Right ventricle myocardium superior (tissue), 1 donor: ENCODE data around the gene SLC13A4. TPM values are rescaled to one million over a fixed set of nuclear protein-coding genes. Genes with fewer than 3 reads are reported as not detected.
A peak's percentile ranks its signal among the peaks of the same experiment; 100 is the strongest.
"Not testable (repeated sequence)": the region's sequence is repeated elsewhere in the genome, so short reads cannot be mapped to it uniquely, and the experiment has no call there.

ENCODE experiments used
- ATAC-seq: fragments of 200-7000 bp; cut with Tn5 transposase; one replicate; pipeline ENCODE4 v1.9.1; 2020; ENCODE audit warnings: mild to moderate bottlenecking; ENCODE audit not compliant: poor library complexity
- DNase-seq: peaks from one replicate; pipeline ENCODE4 v3.0.0-alpha.2; 2020
- intact Hi-C: fragments of 100-400 bp; cut with DNase I; formaldehyde crosslinking; loops from one replicate; pipeline ENCODE4 v1.11.2; 2022
- total RNA-seq: library from RNA; stranded (reverse); fragmentation: NEBNext Ultra II Directional; extraction: Animal tissue kit (Norgen Biotek cat#: 25700); gene quantifications from one replicate; pipeline ENCODE4 v1.2.1, GENCODE V29; 2021
- donor health status: DM: no; HTN: yes; CAD: no; lungs with severe emphysema.

The SLC13A4 gene
- total RNA-seq, 1 donor from 2014 or later: not detected

GRCh38 chr7:135678612-135679575, 49.1 kb downstream of the SLC13A4 start:
- intact Hi-C loops: no loop called here
- peak; percentile 75 for DNase-seq
- ATAC-seq: peak; percentile 73

GRCh38 chr7:135673360-135673706, 54.7 kb downstream of the SLC13A4 start:
- intact Hi-C loops: loop anchor here (5.0 kb wide), 1 partner anchor 119 kb away; no protein-coding TSS in a partner anchor
- peak; percentile 6 for ATAC-seq
- DNase-seq: no peak

GRCh38 chr7:135672560-135673359, 55.2 kb downstream of the SLC13A4 start:
- DNase-seq: no peak
- intact Hi-C loops: loop anchor here (5.0 kb wide), 1 partner anchor 120 kb away; no protein-coding TSS in a partner anchor
- peak; percentile 81 for ATAC-seq

GRCh38 chr7:135670179-135670578, 57.8 kb downstream of the SLC13A4 start:
- DNase-seq: no peak
- no peak for ATAC-seq
- intact Hi-C loops: loop anchor here (5.0 kb wide), 1 partner anchor 122 kb away; no protein-coding TSS in a partner anchor

GRCh38 chr7:135669774-135670173, 58.2 kb downstream of the SLC13A4 start:
- intact Hi-C loops: loop anchor here (5.0 to 10.0 kb wide), 2 partner anchors 123 to 345 kb away; no protein-coding TSS in a partner anchor
- DNase-seq (no peak), ATAC-seq (no peak)

GRCh38 chr7:135668852-135669395, 59.1 kb downstream of the SLC13A4 start:
- DNase-seq, ATAC-seq: not testable (repeated sequence)
- intact Hi-C loops: loop anchor here (10.0 kb wide), 1 partner anchor 346 kb away; no protein-coding TSS in a partner anchor

- DNase-seq, ATAC-seq: not testable (repeated sequence)
- intact Hi-C loops: loop anchor here (10.0 kb wide), 1 partner anchor 347 kb away; no protein-coding TSS in a partner anchor
Observed at GRCh38 chr7:135667626-135668025, 60.4 kb downstream of the SLC13A4 start.

GRCh38 chr7:135666846-135667245, 61.1 kb downstream of the SLC13A4 start:
- DNase-seq (no peak), ATAC-seq (no peak)
- intact Hi-C loops: loop anchor here (10.0 kb wide), 1 partner anchor 348 kb away; no protein-coding TSS in a partner anchor

- intact Hi-C loops: loop anchor here (10.0 kb wide), 1 partner anchor 349 kb away; no protein-coding TSS in a partner anchor
- DNase-seq (no peak), ATAC-seq (no peak)
Observed at GRCh38 chr7:135666156-135666555, 61.8 kb downstream of the SLC13A4 start.

GRCh38 chr7:135665042-135665441, 62.9 kb downstream of the SLC13A4 start:
- DNase-seq (no peak), ATAC-seq (no peak)
- intact Hi-C loops: loop anchor here (10.0 kb wide), 1 partner anchor 350 kb away; no protein-coding TSS in a partner anchor

GRCh38 chr7:135664046-135664589, 63.9 kb downstream of the SLC13A4 start:
- ATAC-seq: no peak
- DNase-seq: no peak
- intact Hi-C loops: loop anchor here (10.0 kb wide), 1 partner anchor 351 kb away; no protein-coding TSS in a partner anchor

- peak; percentile 98 for DNase-seq
- intact Hi-C loops: loop anchor here (10.0 kb wide), 1 partner anchor 352 kb away; no protein-coding TSS in a partner anchor
- ATAC-seq: peak; percentile 99
Observed at GRCh38 chr7:135662373-135663114, 65.4 kb downstream of the SLC13A4 start, which contains the start of gene STMP1. TSS of gene STMP1 (plus strand) at chr7:135662514.

- intact Hi-C loops: loop anchor here (10.0 kb wide), 1 partner anchor 353 kb away; no protein-coding TSS in a partner anchor
- DNase-seq (no peak), ATAC-seq (no peak)
Observed at GRCh38 chr7:135662123-135662372, 65.9 kb downstream of the SLC13A4 start.

GRCh38 chr7:135661311-135662122, 66.5 kb downstream of the SLC13A4 start:
- peak; percentile 4 for ATAC-seq
- DNase-seq: no peak
- intact Hi-C loops: loop anchor here (10.0 kb wide), 1 partner anchor 353 kb away; no protein-coding TSS in a partner anchor

- DNase-seq (no peak), ATAC-seq (no peak)
- intact Hi-C loops: no loop called here
Observed at GRCh38 chr7:135659159-135659846, 68.7 kb downstream of the SLC13A4 start.

GRCh38 chr7:135658564-135658963, 69.4 kb downstream of the SLC13A4 start:
- intact Hi-C loops: no loop called here
- ATAC-seq: no peak
- DNase-seq: no peak
